Stimulated activated naive CD4-positive, alpha-beta T cell treated with Interleukin-2 at 50 U/mL for 16 hours (primary cell): Measurements from ENCODE around the gene IRF5.
"Not testable (repeated sequence)": the region's sequence is repeated elsewhere in the genome, so short reads cannot be mapped to it uniquely, and the experiment has no call there.

Experiments
- DNase-seq: peaks from one replicate; lab custom pipeline; 2025; lab: John Stamatoyannopoulos, UW

IRF5 gene

DNA sequence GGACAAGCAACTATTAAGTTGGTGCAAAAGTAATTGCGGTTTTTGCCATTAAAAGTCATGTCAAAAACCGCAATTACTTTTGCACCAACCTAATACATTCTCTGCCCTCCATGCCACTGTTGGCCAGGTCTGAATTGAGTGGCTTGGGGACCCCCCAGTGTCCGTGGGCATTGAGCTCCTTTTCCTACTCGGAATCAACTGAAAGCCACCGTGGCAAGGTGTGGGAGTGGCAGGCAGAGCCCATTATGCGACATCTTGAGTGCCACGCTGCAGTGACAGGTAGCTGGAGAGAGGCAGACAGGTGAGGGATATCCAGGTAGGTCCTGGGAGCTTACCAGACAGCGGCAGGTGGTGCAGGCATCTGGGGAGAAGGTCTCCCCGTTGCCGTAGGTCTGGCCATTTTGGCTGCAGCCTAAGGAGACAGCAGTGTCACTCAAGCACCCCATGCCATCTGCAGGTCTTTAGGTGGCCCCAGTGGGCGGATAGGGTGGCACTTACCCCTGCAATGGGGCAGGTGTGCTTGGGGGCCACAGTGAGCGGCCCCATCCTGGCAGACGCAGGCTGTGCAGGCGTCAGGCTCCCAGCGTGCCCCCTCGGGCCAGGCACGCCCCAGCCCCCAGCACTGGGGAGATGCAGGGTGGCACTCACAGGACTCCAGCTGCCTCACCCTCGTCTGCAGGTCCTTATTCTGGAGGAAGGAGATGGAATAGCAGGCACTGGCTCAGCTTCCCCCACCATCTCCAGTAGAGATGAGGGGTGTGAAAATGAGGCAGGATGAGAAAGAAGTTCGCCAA lies 30.8 kb upstream of the IRF5 start:
- no peak for DNase-seq

DNA sequence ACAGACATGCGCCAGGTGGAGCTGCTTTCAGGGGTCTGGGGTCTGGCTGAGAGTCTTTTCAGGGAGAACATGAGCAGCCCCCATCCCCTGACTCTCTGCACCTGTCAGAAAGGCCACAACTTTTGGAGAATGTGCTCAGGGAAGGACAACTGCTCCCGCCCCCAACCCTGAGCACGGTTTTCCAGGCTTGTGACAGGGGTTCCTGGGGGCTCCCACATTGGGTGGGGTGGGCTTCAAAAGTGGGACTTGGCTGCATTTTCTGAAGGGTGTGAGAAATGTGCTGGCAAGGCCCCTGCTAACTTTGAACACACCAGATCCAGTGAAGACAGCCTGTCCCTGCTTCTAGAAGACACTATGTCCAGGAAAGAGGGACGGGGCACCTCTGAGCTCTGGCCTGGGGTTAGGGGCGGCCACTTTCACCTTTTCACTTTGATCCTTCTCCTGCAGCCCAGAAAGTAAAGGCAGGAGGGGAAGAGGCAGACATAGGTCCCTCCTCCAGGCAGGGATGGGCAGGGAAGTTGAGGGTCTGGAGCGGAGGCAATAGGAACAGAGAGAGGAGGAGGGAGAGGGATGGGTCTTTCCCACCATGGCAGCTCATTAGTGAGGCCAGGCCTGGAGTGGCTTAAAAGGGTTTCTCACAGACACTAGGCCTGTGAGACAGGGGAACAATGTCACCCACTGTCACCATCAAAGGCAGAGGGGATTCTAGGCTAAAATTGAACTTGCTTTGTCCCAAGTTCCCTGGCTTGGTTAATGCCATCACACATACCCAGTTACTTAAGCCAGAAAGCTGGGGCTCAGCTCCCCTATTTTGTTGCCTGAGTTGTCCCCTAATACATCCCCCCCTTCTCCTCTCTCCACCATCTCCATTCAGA lies 28.7 kb upstream of the IRF5 start:
- no peak for DNase-seq

DNA sequence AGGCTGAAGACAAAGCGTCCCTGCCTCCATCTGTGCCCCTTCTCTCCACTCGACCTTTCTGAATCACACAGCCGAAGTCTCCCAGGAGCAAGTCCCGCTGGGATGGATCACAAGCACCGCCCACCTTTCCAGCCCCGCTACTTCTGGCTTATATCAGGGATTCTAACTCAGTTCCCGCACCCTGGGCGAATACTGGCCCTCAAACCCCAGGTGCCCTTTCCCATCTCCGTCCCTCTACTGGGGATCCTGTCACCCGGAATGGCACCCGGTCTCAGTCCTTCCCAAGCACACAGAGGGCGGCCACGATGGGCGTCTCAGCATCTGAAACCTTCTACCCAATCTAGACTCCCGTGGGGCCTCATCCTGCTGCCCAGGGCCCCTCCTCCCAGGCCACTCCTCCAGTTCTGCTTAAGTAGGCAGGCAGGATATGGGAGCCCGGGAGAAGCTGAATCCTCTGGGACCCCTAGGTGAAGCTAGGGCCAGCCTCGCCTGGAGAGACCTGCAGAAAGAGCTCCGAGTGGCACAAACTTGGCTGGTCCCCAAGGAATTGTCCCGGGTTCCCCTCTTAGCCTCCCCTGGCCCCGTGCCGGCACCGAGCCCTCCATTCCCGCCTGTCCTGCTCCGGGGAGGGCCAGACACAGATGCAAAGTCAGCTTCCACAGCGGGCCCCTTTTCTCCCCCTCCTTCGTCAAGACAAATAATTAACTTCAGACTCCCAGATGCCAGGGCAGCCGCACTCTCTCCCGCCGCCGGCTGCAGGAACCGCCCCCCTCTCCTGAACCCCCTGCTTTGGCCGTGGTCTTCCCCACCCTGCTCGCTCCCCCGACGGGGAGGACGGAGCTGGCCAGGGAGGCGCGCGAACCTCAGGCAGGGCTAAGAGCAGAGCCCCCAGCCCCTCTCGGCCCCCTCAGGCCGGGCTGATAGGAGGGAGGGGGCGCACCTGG lies 27.8 kb upstream of the IRF5 start:
- DNase-seq = no peak

DNA sequence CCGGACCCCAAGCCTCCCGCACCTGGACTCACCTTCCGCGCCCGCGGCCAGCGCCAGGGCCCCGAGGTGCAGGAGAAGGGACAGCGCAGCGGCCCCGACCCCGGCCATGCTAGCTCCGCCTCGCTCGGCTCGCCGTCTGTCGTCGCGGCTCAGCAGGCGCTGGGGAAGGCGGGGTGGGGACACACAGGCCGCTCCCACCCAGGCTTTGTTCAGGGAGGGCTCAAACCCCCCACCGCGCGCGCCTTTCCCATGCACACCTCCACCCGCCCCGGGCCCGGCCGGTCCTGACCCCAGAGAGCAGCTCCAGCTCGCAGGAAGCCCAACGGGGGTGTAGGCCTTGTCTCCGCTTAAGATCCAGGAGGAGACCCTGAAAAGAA lies 27.2 kb upstream of the IRF5 start, which contains the start of gene KCP:
KCP (minus strand) TSS at position 141 of the 377 bp plus-strand sequence; CDS start at position 108, 33 bp downstream.
- no peak for DNase-seq

DNA sequence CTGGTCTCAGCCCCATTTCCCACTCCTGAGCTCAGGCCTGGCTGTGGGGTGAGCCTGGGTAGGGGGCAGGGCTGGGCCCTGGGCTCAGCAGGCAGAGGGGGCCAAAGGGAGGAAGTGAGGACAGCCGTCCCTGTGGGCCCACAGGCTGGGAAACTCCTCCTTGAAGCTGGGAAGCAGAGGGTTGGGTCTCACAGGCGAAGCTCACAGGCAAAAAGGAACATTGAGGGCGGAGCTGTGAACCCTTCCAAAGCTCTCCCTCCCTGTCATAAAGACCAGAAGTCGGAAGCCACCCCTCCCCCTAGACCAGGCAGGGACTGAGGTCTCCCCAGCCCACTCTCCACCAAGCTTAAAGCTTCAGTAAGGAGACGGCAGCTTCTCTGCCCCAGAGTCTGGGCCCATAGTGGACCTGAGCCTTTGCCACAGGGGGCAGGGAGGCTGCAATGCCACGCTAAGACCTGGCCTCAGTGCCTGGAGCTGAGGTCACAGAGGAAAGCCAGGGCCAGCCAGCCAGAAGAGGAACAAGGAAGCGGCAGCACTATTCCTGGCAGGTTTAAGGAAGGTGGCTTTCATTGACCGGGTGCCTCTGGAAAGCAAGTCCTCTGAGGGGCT lies 26.2 kb upstream of the IRF5 start:
- DNase-seq = no peak

DNA sequence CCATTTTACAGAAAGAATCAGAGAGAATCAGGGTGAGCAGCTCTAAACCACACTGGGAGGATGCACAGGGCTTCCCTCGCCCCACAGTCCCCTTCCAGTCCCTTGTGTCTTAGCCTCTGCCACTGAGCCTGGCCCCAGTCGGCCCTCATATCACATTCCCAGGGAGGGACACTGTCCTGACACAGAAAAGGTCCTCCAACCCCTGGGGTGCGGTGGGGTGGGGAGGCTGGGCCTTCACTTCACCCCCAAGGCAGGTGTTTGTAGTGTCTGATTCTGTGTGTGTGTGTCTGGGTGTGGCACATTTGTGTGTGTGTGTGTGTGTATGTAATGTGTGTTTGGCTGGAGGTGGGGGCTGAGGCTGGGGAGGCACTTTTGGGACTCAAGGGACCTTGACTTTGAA lies 25.4 kb upstream of the IRF5 start:
- no peak for DNase-seq

DNA sequence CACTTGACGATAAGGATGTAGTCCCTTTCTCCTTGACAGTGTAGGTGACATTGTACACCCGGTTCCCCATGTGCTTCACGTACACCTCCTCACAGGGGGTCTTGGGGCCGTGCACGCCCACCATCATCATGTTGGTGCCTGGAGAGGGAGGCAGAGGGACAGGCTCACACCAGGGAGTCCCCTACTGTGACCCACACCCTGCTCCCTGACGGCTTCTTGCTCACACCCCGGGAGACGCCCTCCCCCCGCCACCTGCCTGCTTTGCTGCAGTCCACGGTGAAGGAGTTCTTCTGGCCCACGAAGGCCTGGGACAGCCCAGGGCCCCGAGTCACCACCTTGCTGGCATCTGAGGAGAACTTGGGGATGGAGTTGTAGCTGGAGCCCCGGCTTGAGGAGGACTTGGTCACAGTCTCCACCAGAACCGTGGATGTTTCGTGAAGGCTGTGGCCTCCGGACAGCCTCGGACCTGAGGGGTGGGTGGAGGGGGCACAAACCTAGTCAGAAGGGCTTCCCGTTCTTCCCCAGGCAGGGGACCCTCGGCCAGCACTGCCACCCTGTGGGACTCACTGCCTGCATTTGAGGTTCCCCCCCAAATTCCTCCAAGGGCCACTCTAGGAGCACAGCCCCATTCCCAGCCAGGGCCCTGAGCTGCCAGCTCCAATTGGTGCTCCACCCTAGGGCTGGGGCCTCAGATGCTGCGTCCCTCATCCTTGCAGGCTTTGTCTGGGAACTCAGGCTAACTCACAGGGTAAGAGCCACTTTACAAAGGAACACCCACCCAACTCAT lies 24.8 kb upstream of the IRF5 start:
- not testable (repeated sequence) for DNase-seq

DNA sequence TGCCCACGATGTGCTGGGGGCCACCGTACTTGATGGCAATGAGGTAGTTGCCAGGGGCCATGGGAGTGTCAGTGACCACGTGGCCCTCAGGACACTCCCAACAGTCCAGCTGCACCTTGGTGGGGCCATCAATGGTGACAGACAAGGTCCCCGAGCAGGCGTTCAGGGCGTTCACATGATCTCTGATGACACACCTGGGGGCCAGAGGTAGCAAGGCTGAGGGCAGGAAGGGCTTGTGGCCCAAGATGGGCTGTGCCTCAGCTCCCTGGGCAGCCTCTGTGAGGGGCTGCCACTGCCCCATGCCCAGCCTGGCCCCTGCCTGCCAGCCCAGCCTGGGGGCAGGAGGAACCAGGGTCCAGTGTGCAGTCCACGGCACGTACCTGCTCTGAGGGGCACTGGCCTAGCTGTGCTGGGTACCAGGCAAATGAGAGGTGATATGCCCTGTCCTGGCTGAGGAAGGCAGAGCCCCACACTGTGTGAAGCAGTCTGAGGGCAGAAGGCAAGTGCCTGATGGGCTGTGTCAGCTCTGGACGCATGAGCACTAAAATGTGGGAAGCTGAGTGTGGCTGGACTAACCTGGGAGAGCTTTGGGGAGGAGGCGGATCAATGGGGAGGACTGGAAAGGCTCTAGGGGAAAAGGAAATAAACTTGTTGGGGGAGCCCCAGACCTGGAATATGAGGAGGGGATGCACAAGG lies 23.7 kb upstream of the IRF5 start:
- DNase-seq = no peak

DNA sequence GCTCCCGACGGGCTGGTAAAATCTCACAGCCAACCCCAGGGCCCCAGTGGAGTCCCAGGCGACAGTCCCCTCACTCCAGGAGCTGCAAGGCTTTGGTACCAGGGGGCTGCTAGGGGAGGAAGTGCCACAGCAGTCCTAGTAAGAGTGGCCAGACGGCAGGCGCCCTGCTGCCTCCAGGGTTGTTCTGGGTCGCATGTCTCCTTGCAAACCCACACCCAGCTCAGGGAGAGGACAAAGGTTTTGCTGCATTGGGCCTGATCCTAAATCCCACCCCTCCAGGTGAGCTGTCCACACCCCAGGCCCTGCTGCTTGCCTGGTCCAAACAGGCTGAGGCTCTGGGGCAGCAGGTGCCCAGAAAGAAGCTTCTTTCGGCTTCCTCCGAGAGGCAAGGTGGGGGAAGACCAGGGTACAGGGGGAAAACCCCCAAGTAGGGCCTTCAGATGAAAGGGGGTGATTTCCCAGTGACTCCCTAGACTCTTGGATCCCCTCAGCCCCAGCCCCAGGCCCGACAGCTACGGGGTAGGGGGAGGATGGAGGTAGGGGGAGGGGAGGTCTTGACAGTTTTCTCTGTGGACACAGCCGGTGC lies 23.1 kb upstream of the IRF5 start:
- DNase-seq = no peak

DNA sequence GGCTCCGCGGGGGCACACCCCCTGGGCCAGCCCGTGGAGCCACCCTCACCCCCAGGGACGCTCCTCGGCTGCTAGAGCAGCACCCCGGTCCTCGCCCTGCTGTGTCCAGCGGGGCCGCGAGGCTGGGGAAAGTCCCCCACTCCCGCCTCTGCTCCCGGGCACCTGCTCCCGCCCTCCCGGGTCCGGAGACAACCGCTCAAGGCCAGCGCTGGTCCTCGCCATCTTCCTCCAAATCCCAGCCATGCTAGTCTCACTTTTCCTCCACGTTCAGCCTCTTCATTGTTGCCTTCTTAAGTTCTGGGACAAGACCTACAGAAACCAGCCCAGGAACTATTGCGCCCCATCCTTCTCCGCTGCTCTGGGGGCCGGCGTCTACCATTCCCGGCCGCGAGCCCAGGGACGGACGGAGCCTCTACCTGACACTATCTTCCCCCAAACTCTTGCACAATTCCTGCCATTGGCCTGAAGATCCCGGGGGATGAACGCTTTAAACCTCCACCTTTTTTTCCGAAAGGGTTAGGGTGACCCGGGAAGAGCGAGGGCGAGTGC lies 22.4 kb upstream of the IRF5 start:
- DNase-seq = no peak

DNA sequence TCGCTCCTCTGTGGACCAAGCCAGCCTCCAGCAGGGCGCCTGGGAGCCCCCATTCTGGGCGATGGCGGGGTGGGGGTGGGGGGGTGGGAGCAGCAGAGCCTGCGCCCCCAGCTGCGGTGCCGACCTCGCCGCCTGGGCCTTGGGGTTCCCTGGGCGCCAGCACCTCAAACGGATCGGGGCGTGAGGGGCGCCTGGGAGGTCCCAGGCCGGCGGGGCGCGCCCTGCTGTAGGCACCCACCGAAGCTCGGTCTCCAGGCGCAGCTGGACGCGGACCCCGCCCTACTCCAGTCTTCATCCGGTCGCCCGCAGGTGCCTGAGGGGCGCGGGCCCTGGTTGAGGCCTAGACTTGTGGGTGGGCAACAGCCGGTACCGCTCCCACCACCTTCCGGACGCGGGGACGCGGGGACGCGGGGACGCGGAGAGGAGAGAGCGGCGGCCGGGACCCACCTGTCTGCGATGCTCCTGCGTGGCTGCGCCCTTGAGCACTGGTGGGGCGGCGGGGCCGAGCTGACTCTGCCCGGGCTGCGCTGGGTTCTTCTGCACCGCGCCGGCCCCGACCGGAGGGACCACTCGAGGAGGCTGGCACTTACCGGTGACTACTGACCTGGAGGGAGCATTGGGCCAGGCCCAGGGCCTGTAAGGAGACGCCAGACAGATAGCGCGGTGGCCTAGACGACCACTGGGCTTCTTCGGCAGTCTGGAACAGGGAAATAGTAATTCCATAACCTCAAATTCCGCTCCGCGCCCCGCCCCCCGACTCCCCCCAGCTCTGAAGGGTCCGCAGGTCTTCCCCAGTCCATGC lies 21.7 kb upstream of the IRF5 start:
- no peak for DNase-seq

DNA sequence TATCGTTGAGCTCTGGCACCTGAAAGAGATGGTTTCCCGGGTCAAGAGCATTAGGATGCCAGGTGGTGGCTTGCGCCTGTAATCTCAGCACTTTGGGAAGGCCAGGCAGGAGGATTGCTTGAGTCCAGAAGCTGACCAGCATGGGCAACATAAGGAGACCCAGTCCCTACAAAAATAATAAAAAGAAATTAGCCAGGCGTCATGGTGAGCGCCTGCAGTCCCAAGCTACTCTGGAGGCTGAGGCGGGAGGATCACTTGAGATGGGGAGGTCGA lies 21.1 kb upstream of the IRF5 start:
- no peak for DNase-seq

DNA sequence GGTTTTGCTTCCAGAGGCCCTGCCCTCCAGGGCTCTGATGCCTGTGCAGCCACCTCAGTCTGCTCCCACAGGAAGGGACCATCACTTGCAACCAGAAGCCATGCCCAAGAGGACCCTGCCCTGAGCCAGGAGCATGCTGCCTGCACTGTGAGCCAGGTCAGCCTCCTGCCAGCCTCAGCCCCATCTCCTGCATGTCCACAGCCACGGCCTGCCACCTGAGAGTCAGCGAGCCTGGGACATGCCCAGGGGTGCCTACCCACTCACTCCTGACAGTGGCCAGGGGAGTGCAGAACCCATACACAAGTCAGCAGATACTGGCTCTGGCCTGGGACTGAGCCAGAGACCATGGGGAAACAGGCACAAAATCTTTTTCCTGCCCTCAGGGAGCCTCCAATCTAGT lies 20.6 kb upstream of the IRF5 start:
- no peak for DNase-seq

DNA sequence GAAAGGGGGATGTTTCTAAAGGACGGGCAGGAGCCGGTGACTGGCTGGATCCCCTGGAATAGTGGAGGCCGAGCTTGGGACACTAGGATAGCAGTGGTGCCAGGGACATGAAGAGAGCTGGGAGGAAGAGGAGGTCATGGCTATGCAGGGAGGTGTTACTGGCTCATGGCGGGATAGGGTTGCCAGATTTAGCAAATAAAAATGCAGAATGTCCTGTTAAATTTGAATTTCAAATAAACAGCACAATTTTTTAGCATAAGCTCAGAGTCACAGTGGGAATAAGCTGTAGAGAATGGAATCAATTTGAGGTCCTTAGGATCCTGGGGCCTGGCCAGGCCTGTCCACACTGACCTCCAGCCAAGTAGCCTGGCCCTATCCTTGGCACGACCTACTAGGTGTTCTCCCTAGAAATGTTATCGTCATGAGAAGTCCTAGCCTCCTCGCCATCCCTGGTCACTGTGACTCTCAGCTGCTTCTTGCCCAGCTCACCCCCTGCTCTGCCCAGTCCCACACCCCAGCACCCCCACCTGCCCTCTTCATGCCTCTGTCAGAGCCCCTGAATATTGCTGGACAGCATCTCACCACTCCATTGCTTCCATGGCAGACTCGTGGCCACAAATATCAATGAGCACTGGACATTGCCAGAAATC lies 19.6 kb upstream of the IRF5 start:
- DNase-seq = no peak

DNA sequence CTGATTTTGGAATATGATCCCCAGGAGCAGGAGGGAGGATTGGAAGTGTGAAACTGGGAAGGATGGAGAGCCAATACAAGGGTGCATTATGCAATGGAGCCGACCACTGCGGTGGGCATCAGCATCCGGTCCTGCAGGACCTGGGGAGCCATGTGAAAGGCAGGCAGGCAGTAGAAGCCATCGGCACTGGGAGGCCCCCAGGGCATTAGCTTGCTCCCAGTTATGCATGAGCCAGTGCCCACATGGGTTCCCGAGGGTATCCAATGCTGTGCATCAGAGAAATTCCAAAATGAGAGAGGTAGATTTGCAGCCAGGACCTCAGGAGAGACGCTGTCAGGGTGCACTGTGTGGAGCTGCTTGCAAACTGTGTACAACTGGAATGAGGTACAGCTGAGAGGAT lies 18.5 kb upstream of the IRF5 start:
- DNase-seq = no peak

DNA sequence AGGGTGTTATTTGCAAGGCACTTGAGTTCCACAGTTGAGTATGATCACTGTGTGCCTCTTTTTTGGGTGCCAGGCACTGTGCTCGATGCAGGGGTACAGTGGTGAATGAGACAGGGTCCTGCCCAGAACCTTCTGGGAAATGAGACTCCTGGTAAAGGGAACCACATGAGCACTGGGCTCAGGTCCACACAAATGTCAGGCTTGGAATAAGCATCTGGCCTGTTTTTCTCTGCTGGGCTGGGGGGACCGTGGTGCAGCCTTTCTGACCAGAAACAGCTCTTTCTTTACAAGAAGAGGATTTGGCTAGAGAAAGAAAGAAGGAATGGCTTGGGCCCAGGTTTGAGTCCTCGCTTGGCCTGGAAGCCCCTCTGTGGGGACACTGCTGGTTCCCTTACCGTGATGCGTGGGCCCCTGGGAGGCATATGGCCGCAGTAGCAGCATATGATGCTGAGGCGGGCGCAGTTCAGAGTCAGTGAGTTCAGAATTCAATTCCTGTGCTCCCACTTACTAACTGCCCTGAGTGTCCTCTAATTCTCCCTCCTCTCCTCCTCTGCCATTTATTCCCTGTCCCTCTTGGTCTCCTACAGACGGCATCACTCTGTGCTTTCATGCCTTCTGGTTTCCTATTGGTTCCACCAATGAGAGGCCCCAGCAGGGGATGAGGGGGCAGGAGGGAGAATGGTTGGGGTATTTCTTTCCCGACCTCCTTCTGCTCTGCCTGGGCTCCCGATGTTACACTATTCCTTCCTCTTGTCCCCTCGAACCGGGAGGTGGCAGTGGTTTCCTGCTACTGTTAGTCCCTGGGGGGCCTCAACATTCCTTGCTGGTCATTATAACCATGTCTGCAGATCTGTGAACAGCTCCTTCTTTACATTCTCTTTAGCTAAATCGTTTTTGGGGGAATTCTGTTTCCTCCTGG lies 17.6 kb upstream of the IRF5 start:
- no peak for DNase-seq

DNA sequence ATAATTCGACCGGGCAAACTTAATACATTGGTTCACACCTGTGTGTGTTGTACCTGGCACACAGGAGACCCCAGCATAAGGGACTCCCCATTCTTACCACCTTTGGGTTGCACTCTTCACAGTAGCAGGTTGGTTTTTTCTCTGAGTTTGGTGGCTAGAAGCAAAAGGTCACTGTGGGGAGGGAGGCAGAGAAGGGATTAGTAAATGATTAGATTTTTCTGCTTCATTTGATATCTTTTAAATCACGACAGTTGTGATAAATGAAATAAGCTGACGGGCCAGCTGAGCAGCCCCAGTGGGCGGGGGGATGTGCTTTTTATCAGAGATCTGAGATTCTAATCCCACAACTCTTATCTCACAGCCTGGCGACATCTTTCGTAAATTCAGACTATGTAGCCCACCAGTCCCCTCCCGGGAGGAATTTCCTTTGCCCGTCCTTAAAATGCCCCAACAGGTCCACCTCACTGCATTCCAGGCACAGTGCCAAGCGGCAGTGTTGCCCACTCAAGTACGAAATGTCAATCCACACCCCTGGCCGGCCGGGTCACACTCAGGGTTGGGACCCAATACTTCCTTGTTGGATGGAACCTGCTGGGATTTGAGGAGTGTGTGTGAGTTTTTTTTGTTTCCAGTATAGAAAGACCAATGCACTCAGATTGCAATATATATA lies 16.7 kb upstream of the IRF5 start:
- DNase-seq = no peak
